Measurements from ENCODE around the gene FEM1A. TPM values are rescaled to one million over a fixed set of nuclear protein-coding genes. Genes with fewer than 3 reads are reported as not detected.

The FEM1A gene
- total and polyA plus RNA-seq, 2 of the 13 experiments (the other 11 are each of a cell fraction or from before 2014, with no cell fraction given), result 3.2 to 10.8 TPM

DNA sequence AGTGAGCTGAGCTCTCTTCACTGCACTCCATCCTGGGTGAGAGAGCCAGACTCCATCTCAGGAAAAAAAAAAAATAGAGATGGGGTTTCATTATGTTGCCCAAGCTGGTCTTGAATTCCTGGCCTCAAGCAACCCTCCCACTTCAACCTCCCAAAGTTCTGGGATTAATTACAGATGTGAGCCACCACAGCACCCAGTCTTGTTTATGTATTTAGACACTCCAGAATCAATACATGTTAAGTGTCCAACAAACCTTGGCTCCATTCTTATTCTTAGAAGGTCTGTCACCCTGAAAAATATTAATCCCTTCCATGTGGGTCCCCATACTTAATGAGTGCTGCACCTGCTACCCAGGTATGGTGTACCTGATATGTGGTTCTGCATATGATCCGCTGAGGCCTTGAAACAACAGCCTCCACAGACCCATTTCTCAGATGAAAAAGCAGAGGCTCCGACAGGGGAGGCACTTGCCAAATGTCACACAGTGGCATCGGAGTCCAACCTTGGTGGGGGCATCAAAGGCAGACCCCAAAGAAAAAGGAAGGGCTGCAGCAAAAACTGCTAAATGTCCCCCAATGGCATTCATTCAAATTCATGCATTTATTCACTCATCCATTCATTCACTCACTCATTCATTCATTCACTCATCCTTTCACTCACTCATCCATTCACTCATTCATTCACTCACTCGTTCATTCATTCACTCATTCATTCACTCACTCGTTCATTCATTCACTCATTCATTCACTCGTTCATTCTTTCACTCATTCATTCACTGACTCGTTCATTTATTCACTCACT is 23.3 kb downstream of the FEM1A start:
- H3K36me3 ChIP-seq (replicated peaks in 1 of 2; ENCODE audit: control insufficient read depth in 1 of 2, insufficient read depth in 2 of 2, low read length in 2 of 2), result peaks cover 4% of the 10 kb centered on the region in 2 experiments; a peak in 2 of 5 replicates
- ChIA-PET CTCF (ENCODE audit: low intra/inter-chr PET ratio, low total read pairs) (no interaction called here), POLR2A (no interaction called here)
- H3K79me2 ChIP-seq (ENCODE audit: insufficient read depth, low read length), result no peaks in the 10 kb centered on the region
- peaks cover 44% of the 10 kb centered on the region for H3K4me1 ChIP-seq (ENCODE audit: insufficient read depth, low read length)
- in situ Hi-C loops (cut with HindIII; ENCODE audit: extremely low pct_ligation_motif_present, low pct_unique_long_range_greater_than_20kb), result loop anchor here (5.0 kb wide), 2 partner anchors 97 to 217 kb away; no protein-coding TSS in a partner anchor
- H3K27me3 ChIP-seq (ENCODE audit: control insufficient read depth in 1 of 2, insufficient read depth in 2 of 2, low read length in 2 of 2), result no peaks in the 10 kb centered on the region
- WGBS (ENCODE audit: low lambda C conversion rate), result 66% methylated on average over 7 of the region's 7 CpGs
- no TSS peak for BruUV-seq (replicated peaks)
- no peaks in the 10 kb centered on the region for H3K9me3 ChIP-seq (ENCODE audit: low read length)
- DNase-seq (ENCODE audit: low spot score), result no peak
- ATAC-seq, result no peak
- intact Hi-C loops (cut with micrococcal nuclease; ENCODE audit: unreplicated experiment), result no loop called here
- no peaks in the 10 kb centered on the region for H4K20me1 ChIP-seq (ENCODE audit: insufficient read depth, low read length)
- H3K27ac ChIP-seq (ENCODE audit: extremely low read length, insufficient read depth, low read length), result no peak overlapping the region
- H3K4me2 ChIP-seq (ENCODE audit: low read depth, low read length), result peak overlapping the region; percentile 65; the same call in 1 of the 2 replicates
- H3K9ac ChIP-seq (ENCODE audit: insufficient read depth, low read depth, low read length), result no peak overlapping the region
- H2AFZ ChIP-seq (ENCODE audit: low read length), result no peak overlapping the region
- H3K4me3 ChIP-seq (replicated peaks in 1 of 3; ENCODE audit: insufficient read depth in 1 of 3, low read depth in 2 of 3, low read length in 3 of 3), result no peak overlapping the region
- no peak for FAIRE-seq
- TF ChIP-seq ZNF326 (CRISPR knock-in tag; IDR thresholded peaks at IDR 0.05; ENCODE audit: borderline replicate concordance) (no peak), SRY (CRISPR knock-in tag; IDR thresholded peaks at IDR 0.05) (no peak), ZNF75D (CRISPR knock-in tag; IDR thresholded peaks at IDR 0.05; ENCODE audit: borderline replicate concordance) (no peak), PAX8 (CRISPR knock-in tag; IDR thresholded peaks at IDR 0.05; ENCODE audit: borderline replicate concordance) (no peak), ZNF772 (CRISPR knock-in tag; IDR thresholded peaks at IDR 0.05) (no peak), ZNF446 (CRISPR knock-in tag; IDR thresholded peaks at IDR 0.05) (no peak), ZNF766 (CRISPR knock-in tag; IDR thresholded peaks at IDR 0.05; ENCODE audit: borderline replicate concordance) (no peak), RAD21 (CRISPR knock-in tag; IDR thresholded peaks at IDR 0.05) (no peak), KDM1A (CRISPR knock-in tag; IDR thresholded peaks at IDR 0.05) (peak; percentile 36; the same call in 1 of the 2 replicates), CHD4 (IDR thresholded peaks at IDR 0.05; ENCODE audit: borderline replicate concordance, low read length) (peak; percentile 79; the same call in 1 of the 2 replicates), HNRNPL (IDR thresholded peaks at IDR 0.05; ENCODE audit: low read depth, low read length) (no peak)
- TF ChIP-seq, protein P1, sequence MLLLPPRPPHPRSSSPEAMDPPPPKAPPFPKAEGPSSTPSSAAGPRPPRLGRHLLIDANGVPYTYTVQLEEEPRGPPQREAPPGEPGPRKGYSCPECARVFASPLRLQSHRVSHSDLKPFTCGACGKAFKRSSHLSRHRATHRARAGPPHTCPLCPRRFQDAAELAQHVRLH (CRISPR knock-in tag; IDR thresholded peaks at IDR 0.05; ENCODE audit: borderline replicate concordance, low read depth), result no peak
- TF ChIP-seq, protein P2, sequence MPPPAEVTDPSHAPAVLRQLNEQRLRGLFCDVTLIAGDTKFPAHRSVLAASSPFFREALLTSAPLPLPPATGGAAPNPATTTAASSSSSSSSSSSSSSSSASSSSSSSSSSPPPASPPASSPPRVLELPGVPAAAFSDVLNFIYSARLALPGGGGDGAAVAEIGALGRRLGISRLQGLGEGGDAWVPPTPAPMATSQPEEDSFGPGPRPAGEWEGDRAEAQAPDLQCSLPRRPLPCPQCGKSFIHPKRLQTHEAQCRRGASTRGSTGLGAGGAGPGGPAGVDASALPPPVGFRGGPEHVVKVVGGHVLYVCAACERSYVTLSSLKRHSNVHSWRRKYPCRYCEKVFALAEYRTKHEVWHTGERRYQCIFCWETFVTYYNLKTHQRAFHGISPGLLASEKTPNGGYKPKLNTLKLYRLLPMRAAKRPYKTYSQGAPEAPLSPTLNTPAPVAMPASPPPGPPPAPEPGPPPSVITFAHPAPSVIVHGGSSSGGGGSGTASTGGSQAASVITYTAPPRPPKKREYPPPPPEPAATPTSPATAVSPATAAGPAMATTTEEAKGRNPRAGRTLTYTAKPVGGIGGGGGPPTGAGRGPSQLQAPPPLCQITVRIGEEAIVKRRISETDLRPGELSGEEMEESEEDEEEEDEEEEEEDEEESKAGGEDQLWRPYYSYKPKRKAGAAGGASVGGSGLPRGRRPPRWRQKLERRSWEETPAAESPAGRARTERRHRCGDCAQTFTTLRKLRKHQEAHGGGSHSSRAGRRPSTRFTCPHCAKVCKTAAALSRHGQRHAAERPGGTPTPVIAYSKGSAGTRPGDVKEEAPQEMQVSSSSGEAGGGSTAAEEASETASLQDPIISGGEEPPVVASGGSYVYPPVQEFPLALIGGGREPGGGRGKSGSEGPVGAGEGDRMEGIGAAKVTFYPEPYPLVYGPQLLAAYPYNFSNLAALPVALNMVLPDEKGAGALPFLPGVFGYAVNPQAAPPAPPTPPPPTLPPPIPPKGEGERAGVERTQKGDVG (CRISPR knock-in tag; IDR thresholded peaks at IDR 0.05; ENCODE audit: borderline replicate concordance), result no peak
- TF ChIP-seq, protein P3, sequence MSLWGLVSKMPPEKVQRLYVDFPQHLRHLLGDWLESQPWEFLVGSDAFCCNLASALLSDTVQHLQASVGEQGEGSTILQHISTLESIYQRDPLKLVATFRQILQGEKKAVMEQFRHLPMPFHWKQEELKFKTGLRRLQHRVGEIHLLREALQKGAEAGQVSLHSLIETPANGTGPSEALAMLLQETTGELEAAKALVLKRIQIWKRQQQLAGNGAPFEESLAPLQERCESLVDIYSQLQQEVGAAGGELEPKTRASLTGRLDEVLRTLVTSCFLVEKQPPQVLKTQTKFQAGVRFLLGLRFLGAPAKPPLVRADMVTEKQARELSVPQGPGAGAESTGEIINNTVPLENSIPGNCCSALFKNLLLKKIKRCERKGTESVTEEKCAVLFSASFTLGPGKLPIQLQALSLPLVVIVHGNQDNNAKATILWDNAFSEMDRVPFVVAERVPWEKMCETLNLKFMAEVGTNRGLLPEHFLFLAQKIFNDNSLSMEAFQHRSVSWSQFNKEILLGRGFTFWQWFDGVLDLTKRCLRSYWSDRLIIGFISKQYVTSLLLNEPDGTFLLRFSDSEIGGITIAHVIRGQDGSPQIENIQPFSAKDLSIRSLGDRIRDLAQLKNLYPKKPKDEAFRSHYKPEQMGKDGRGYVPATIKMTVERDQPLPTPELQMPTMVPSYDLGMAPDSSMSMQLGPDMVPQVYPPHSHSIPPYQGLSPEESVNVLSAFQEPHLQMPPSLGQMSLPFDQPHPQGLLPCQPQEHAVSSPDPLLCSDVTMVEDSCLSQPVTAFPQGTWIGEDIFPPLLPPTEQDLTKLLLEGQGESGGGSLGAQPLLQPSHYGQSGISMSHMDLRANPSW (CRISPR knock-in tag; IDR thresholded peaks at IDR 0.05; ENCODE audit: borderline replicate concordance), result no peak
